Measurements from ENCODE around the gene KRTAP3-3. TPM values are rescaled to one million over a fixed set of nuclear protein-coding genes. Genes with fewer than 3 reads are reported as not detected.
"Not testable (repeated sequence)": the region's sequence is repeated elsewhere in the genome, so short reads cannot be mapped to it uniquely, and the experiment has no call there.

Gene KRTAP3-3
- total RNA-seq, 2 experiments from 2014 or later, result not detected

DNA sequence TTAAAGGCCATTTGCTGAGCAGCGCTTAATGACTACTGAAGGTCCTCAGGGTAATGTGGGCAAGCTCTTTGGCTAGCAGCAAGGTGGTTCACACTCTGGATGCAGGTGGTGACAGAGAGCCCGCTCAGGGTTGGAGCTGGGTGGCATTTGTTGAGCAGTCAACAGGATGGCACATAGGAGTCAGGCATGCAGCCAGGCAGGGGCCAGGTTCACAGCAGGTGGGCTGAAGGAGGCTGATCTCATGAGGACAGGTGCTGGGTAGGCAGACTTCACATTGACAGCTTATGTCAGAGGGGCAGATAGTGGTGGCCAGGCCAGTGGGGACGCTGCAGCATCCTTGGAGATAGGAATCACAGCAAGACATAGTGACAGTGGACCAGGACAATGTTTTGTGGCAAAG is 10.4 kb upstream of the KRTAP3-3 start:
- Mint-ChIP-seq H3K27ac (no peak overlapping the region), H3K27me3 (peaks cover 2% of the 10 kb centered on the region), H3K4me1 (ENCODE audit: low read depth) (no peaks in the 10 kb centered on the region), H3K36me3 (ENCODE audit: low read depth) (no peaks in the 10 kb centered on the region), H3K4me3 (no peak overlapping the region), H3K9me3 (no peaks in the 10 kb centered on the region)
- ChIA-PET CTCF (no interaction called here), POLR2A (interaction anchor here (0.7 kb wide), 1 partner anchor 11 kb away, joined by 3 read pairs; no protein-coding TSS in a partner anchor)
- ATAC-seq (no peak), DNase-seq (no peak)
- TF ChIP-seq CTCF (IDR thresholded peaks at IDR 0.05), result no peak
- intact Hi-C loops (cut with micrococcal nuclease), result no loop called here

DNA sequence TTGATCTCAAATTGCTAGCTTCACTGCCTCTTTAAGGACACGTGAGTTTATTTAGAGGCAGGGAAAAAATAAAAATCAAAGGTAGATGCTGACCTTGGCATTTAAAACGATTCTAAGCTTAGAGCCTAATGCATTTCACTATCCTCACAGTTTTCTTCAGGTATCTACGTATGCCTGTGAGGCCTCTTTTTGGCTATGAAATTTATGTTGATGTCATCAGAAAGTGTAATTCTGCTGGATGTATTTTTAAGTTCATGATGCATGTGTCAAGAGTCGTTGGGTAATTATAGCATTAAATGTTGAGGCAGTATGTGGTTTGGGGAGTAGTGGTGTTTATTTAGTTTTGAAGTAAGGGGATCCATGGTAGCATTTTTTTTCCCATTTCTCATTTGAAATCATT is 10.0 kb upstream of the KRTAP3-3 start:
- Mint-ChIP-seq H3K36me3 (ENCODE audit: low read depth) (no peaks in the 10 kb centered on the region), H3K9me3 (no peaks in the 10 kb centered on the region), H3K4me1 (ENCODE audit: low read depth) (no peaks in the 10 kb centered on the region), H3K27ac (no peak overlapping the region), H3K27me3 (peaks cover 3% of the 10 kb centered on the region), H3K4me3 (no peak overlapping the region)
- POLR2A ChIA-PET, result no interaction called here
- no peak for DNase-seq
- intact Hi-C loops (cut with micrococcal nuclease), result no loop called here
- CTCF ChIA-PET, result no interaction called here
- no peak for TF ChIP-seq CTCF (IDR thresholded peaks at IDR 0.05)
- ATAC-seq, result no peak

- no peak for ATAC-seq
- Mint-ChIP-seq H3K27ac (no peak overlapping the region), H3K9me3 (no peaks in the 10 kb centered on the region), H3K36me3 (ENCODE audit: low read depth) (no peaks in the 10 kb centered on the region), H3K27me3 (peaks cover 8% of the 10 kb centered on the region), H3K4me3 (no peak overlapping the region), H3K4me1 (ENCODE audit: low read depth) (no peaks in the 10 kb centered on the region)
- CTCF ChIA-PET, result no interaction called here
- no peak for DNase-seq
- intact Hi-C loops (cut with micrococcal nuclease), result no loop called here
- POLR2A ChIA-PET, result no interaction called here
- no peak for TF ChIP-seq CTCF (IDR thresholded peaks at IDR 0.05)
Measured at GRCh38 chr17:41002814-41003213, 8.8 kb upstream of the KRTAP3-3 start.

GRCh38 chr17:41001795-41002194 is 7.8 kb upstream of the KRTAP3-3 start:
- H3K27me3 Mint-ChIP-seq, result peaks cover 13% of the 10 kb centered on the region
- H3K4me1 Mint-ChIP-seq (ENCODE audit: low read depth), result no peaks in the 10 kb centered on the region
- no peak overlapping the region for H3K4me3 Mint-ChIP-seq
- no peak for TF ChIP-seq CTCF (IDR thresholded peaks at IDR 0.05)
- H3K27ac Mint-ChIP-seq, result no peak overlapping the region
- intact Hi-C loops (cut with micrococcal nuclease), result no loop called here
- CTCF ChIA-PET, result no interaction called here
- no peaks in the 10 kb centered on the region for H3K36me3 Mint-ChIP-seq (ENCODE audit: low read depth)
- no peak for ATAC-seq
- POLR2A ChIA-PET, result no interaction called here
- H3K9me3 Mint-ChIP-seq, result no peaks in the 10 kb centered on the region
- DNase-seq, result no peak

GRCh38 chr17:40999563-40999962 is 5.6 kb upstream of the KRTAP3-3 start, which contains the start of gene KRTAP3-2:
Gene KRTAP3-2 (minus strand): TSS chr17:40999906. CDS start chr17:40999853, 53 bp downstream.
- ATAC-seq; H3K27ac Mint-ChIP-seq; H3K4me1 Mint-ChIP-seq (ENCODE audit: low read depth); H3K36me3 Mint-ChIP-seq (ENCODE audit: low read depth); CTCF ChIA-PET; intact Hi-C loops (cut with micrococcal nuclease); H3K4me3 Mint-ChIP-seq; DNase-seq; H3K9me3 Mint-ChIP-seq; POLR2A ChIA-PET: not testable (repeated sequence)
- peaks cover 15% of the 10 kb centered on the region for H3K27me3 Mint-ChIP-seq

DNA sequence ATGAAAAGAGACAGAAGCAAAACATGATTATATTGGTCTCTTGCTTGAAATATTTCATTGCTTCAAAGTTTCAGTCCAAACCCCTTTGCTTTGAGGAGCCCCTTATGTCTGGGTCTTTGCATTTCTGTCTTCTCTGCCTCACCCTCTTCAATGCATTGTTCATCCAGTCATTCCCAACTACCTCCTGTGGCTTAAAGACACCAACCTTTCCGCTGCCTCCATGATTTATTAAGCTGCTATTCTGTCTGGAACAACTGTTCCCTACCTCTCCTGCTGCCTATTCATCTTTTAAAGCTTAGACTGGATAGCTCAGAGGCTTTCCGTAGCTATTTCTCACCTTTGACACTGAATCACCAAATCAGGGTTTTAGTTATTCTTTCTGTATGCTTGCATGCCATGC is 3.4 kb upstream of the KRTAP3-3 start:
- intact Hi-C loops (cut with micrococcal nuclease), result no loop called here
- DNase-seq, result no peak
- H3K4me1 Mint-ChIP-seq (ENCODE audit: low read depth), result no peaks in the 10 kb centered on the region
- no peak for TF ChIP-seq CTCF (IDR thresholded peaks at IDR 0.05)
- no peak overlapping the region for H3K27ac Mint-ChIP-seq
- no peaks in the 10 kb centered on the region for H3K9me3 Mint-ChIP-seq
- peaks cover 27% of the 10 kb centered on the region for H3K27me3 Mint-ChIP-seq
- no peak for ATAC-seq
- no peaks in the 10 kb centered on the region for H3K36me3 Mint-ChIP-seq (ENCODE audit: low read depth)
- H3K4me3 Mint-ChIP-seq, result no peak overlapping the region
- ChIA-PET POLR2A (no interaction called here), CTCF (no interaction called here)
